Parathyroid adenoma (tissue), 2 donors: Measurements from ENCODE around the gene MCCC2.

ENCODE experiments used
- H2AFZ ChIP-seq: fragments of 300-600 bp; sonication (generic); one replicate; pipeline ENCODE4 v1.7.0; 2017; ENCODE audit warnings: antibody characterized with exemption, mild to moderate bottlenecking
- H3K27ac ChIP-seq: fragments of 300-600 bp; sonication (generic); one replicate; pipeline ENCODE4 v1.7.0; 2017
- H3K27me3 ChIP-seq: fragments of 300-600 bp; sonication (generic); one replicate; pipeline ENCODE4 v1.7.0; 2017; ENCODE audit warnings: low read length; ENCODE audit not compliant: control insufficient read depth, insufficient read depth
- H3K36me3 ChIP-seq: fragments of 300-600 bp; sonication (generic); one replicate; pipeline ENCODE4 v1.7.0; 2017; ENCODE audit warnings: low read length; ENCODE audit not compliant: control insufficient read depth, insufficient read depth
- H3K4me1 ChIP-seq: fragments of 300-600 bp; sonication (generic); one replicate; pipeline ENCODE4 v1.7.0; 2017; ENCODE audit warnings: control low read depth
- H3K4me2 ChIP-seq: fragments of 300-600 bp; sonication (generic); one replicate; pipeline ENCODE4 v1.7.0; 2017; ENCODE audit warnings: low read length
- H3K4me3 ChIP-seq: fragments of 300-600 bp; sonication (generic); one replicate; pipeline ENCODE4 v1.7.0; 2017; ENCODE audit warnings: low read depth, low read length
- H3K79me2 ChIP-seq: fragments of 300-600 bp; sonication (generic); one replicate; pipeline ENCODE4 v1.7.0; 2017; ENCODE audit warnings: control low read depth
- H3K9ac ChIP-seq: fragments of 300-600 bp; sonication (generic); one replicate; pipeline ENCODE4 v1.7.0; 2017; ENCODE audit warnings: mild to moderate bottlenecking
- H3K9me3 ChIP-seq: fragments of 300-600 bp; sonication (generic); one replicate; pipeline ENCODE4 v1.7.0; 2017; ENCODE audit warnings: low read length; ENCODE audit not compliant: control insufficient read depth
- CTCF ChIP-seq: fragments of 300-600 bp; sonication (generic); IDR thresholded peaks from one replicate; pipeline ENCODE4 v1.7.0; 2017; ENCODE audit warnings: antibody characterized with exemption, mild to moderate bottlenecking
- donor health status: primary hyperparathyroidism.

Gene MCCC2

GRCh38 chr5:71589903-71590302, 2.8 kb downstream of the MCCC2 start:
- Histone ChIP-seq H3K4me3 (no peak overlapping the region), H3K4me1 (peaks cover 12% of the 10 kb centered on the region)

GRCh38 chr5:71591100-71591499, 4.0 kb downstream of the MCCC2 start:
- Histone ChIP-seq H2AFZ (no peak overlapping the region), H3K4me3 (no peak overlapping the region), H3K9me3 (no peaks in the 10 kb centered on the region), H3K36me3 (no peaks in the 10 kb centered on the region), H3K9ac (no peak overlapping the region), H3K4me1 (peaks cover 12% of the 10 kb centered on the region), H3K27me3 (no peaks in the 10 kb centered on the region), H3K4me2 (no peak overlapping the region), H3K79me2 (peaks cover 14% of the 10 kb centered on the region), H3K27ac (no peak overlapping the region)
- TF ChIP-seq CTCF: no peak

More at GRCh38 chr5:71589903-71590302, 2.8 kb downstream of the MCCC2 start:
- no peak for TF ChIP-seq CTCF
- no peak overlapping the region for H3K9ac ChIP-seq
- H3K36me3 ChIP-seq: no peaks in the 10 kb centered on the region
- H3K27me3 ChIP-seq: no peaks in the 10 kb centered on the region
- H3K4me2 ChIP-seq: no peak overlapping the region
- peaks cover 14% of the 10 kb centered on the region for H3K79me2 ChIP-seq
- no peak overlapping the region for H2AFZ ChIP-seq
- H3K27ac ChIP-seq: no peak overlapping the region
- H3K9me3 ChIP-seq: no peaks in the 10 kb centered on the region

GRCh38 chr5:71596169-71596568, 9.0 kb downstream of the MCCC2 start:
- no peak overlapping the region for H3K4me3 ChIP-seq
- no peaks in the 10 kb centered on the region for H3K4me1 ChIP-seq
- no peaks in the 10 kb centered on the region for H3K27me3 ChIP-seq
- H3K9ac ChIP-seq: no peak overlapping the region
- H3K9me3 ChIP-seq: no peaks in the 10 kb centered on the region
- no peak for TF ChIP-seq CTCF
- H3K27ac ChIP-seq: no peak overlapping the region
- H3K79me2 ChIP-seq: no peaks in the 10 kb centered on the region
- H2AFZ ChIP-seq: no peak overlapping the region
- H3K36me3 ChIP-seq: no peaks in the 10 kb centered on the region
- H3K4me2 ChIP-seq: no peak overlapping the region

GRCh38 chr5:71597001-71597400, 9.9 kb downstream of the MCCC2 start:
- no peak overlapping the region for H3K4me3 ChIP-seq
- no peak for TF ChIP-seq CTCF
- H3K36me3 ChIP-seq: no peaks in the 10 kb centered on the region
- no peak overlapping the region for H3K27ac ChIP-seq
- H3K4me2 ChIP-seq: no peak overlapping the region
- no peaks in the 10 kb centered on the region for H3K4me1 ChIP-seq
- H3K9ac ChIP-seq: no peak overlapping the region
- no peaks in the 10 kb centered on the region for H3K27me3 ChIP-seq
- H2AFZ ChIP-seq: no peak overlapping the region
- H3K9me3 ChIP-seq: no peaks in the 10 kb centered on the region
- no peaks in the 10 kb centered on the region for H3K79me2 ChIP-seq

- Histone ChIP-seq H3K9me3 (no peaks in the 10 kb centered on the region), H3K27ac (no peak overlapping the region), H3K4me3 (no peak overlapping the region), H3K27me3 (no peaks in the 10 kb centered on the region), H3K9ac (no peak overlapping the region), H3K4me2 (no peak overlapping the region), H2AFZ (no peak overlapping the region), H3K79me2 (no peaks in the 10 kb centered on the region), H3K36me3 (no peaks in the 10 kb centered on the region), H3K4me1 (no peaks in the 10 kb centered on the region)
- no peak for TF ChIP-seq CTCF
Measured at GRCh38 chr5:71600783-71601182, 13.6 kb downstream of the MCCC2 start.
